Measurements from ENCODE around the gene GRM5.
A peak's percentile ranks its signal among the peaks of the same experiment; 100 is the strongest.

GRM5 gene

DNA sequence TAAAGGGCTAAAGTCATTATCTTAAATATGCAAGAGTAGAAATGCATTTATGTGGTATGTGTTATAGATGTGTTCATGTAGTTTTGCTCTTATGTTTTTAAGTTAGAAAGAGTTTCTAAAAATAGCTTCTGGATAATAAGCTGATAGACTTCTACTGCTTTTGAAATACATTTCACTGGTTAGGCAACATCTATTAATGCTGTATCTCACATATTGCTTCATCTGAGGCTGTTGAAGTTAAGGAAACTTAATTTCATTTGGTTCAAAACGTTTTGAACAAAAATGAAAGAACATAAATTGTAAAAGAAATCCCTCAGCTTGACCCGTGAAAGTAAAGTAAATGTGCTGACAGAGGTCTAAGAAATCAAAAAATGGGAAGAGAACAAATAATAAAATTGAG is 564.2 kb downstream of the GRM5 start:
- no peak for DNase-seq (ENCODE audit: low read depth)
- TF ChIP-seq, protein P1, sequence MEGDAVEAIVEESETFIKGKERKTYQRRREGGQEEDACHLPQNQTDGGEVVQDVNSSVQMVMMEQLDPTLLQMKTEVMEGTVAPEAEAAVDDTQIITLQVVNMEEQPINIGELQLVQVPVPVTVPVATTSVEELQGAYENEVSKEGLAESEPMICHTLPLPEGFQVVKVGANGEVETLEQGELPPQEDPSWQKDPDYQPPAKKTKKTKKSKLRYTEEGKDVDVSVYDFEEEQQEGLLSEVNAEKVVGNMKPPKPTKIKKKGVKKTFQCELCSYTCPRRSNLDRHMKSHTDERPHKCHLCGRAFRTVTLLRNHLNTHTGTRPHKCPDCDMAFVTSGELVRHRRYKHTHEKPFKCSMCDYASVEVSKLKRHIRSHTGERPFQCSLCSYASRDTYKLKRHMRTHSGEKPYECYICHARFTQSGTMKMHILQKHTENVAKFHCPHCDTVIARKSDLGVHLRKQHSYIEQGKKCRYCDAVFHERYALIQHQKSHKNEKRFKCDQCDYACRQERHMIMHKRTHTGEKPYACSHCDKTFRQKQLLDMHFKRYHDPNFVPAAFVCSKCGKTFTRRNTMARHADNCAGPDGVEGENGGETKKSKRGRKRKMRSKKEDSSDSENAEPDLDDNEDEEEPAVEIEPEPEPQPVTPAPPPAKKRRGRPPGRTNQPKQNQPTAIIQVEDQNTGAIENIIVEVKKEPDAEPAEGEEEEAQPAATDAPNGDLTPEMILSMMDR (conservative IDR thresholded peaks at IDR 0.05; ENCODE audit: low read depth, low read length) = no peak
- H3K4me3 ChIP-seq (ENCODE audit: low read length) = no peak overlapping the region

DNA sequence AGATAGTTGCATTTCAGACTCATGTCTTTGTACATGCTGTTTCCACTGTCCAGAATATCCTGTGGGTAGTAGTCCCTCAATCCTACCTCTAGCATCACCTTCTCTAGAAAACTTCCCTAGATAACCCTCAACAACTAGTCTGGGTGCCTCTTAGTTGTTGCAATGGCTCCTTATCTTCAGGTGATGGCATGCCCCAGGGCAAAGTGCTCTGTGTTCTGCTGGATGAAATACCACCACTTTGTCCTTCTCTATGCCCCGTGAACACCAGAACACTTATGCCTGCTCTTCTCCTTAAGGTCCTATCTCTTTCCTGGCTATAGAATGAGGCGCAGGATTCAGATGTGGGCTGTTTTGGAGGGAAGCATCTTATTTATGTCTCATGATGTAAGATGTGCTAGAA is 569.9 kb downstream of the GRM5 start:
- DNase-seq (ENCODE audit: low read depth) = no peak
- no peak overlapping the region for H3K4me3 ChIP-seq (ENCODE audit: low read length)
- TF ChIP-seq, protein P1 (conservative IDR thresholded peaks at IDR 0.05; ENCODE audit: low read depth, low read length) = no peak

DNA sequence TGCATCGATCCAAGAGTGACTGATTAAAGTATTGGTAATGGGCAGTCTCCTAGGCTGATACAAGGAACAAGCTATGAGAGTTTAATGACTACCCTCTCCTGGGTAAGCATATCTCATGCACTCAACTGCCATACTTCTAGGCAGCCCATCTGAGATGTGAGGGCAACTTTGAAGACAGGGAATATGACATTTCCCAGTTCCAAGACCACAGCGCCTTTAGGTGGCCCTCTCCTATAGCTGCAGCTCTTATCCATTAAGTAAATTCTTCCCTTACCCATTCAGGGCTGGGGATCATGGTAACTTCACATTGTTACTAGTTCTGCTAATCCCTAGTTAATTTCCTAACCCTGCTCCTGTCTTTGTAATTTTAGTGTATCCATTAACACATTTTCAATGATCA is 570.9 kb downstream of the GRM5 start:
- H3K4me3 ChIP-seq (ENCODE audit: low read length) = no peak overlapping the region
- no peak for DNase-seq (ENCODE audit: low read depth)
- TF ChIP-seq, protein P1 (conservative IDR thresholded peaks at IDR 0.05; ENCODE audit: low read depth, low read length) = no peak

DNA sequence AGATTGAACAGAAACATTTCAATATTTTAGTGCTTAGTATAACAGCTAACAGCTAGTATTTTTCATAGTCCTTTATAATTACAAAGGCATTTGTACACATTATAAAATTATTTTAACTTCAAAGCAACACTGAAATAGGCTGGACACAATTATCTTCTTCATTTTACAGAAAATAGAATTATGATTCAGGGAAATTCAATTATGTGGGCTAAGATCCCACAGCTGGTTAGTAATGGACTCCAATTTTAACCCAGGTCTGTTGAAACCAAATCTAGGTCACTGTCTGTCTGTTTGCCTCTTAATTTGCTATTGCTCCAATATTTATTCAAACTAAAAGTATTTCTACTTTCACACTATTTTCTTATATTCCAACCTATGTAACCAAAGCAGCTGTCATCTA is 574.1 kb downstream of the GRM5 start:
- TF ChIP-seq, protein P1 (conservative IDR thresholded peaks at IDR 0.05; ENCODE audit: low read depth, low read length) = no peak
- no peak for DNase-seq (ENCODE audit: low read depth)

DNA sequence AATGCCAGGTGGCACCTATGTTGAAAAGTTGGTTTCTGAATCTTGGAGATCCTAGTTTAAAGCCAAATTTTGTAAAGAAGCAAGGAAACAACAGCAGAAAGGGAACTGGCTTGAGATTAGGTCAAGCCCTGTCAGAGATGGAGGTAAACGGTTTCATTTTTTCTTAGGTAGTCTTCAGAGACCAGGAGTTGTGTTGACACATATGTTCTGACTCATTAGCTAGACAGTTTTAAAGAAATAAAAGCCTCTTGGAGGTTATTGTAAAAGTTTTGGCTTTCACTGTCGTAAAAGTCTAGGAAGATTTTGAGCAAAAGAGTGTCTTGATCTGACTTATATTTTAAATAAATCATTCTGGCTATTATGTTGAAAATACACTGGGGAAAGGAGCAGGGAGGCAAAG is 576.8 kb downstream of the GRM5 start:
- no peak for DNase-seq (ENCODE audit: low read depth)
- TF ChIP-seq, protein P1 (conservative IDR thresholded peaks at IDR 0.05; ENCODE audit: low read depth, low read length) = no peak

More for the DNA sequence above, 574.1 kb downstream of the GRM5 start:
- H3K4me3 ChIP-seq (ENCODE audit: low read length) = no peak overlapping the region

DNA sequence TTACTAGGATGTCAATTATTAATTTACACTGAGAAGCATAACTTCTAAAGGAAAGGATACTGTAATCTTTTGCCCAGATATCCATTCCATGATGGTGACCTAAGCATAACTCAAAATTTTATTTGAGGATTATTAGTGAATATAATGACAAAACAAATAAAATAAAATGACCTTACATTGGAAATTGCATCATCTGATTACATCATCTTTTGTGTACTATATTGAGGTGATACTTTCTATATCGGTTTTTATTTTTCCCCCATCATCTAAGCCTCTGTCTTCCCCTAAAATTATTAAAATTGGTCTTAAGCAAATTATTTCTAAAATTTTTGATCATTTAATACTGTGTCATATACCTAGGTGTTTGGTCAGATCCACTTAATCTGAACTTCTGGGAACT is 578.1 kb downstream of the GRM5 start:
- H3K4me3 ChIP-seq (ENCODE audit: low read length) = no peak overlapping the region
- no peak for DNase-seq (ENCODE audit: low read depth)
- TF ChIP-seq, protein P1 (conservative IDR thresholded peaks at IDR 0.05; ENCODE audit: low read depth, low read length) = no peak

More for the DNA sequence above, 576.8 kb downstream of the GRM5 start:
- H3K4me3 ChIP-seq (ENCODE audit: low read length) = no peak overlapping the region

DNA sequence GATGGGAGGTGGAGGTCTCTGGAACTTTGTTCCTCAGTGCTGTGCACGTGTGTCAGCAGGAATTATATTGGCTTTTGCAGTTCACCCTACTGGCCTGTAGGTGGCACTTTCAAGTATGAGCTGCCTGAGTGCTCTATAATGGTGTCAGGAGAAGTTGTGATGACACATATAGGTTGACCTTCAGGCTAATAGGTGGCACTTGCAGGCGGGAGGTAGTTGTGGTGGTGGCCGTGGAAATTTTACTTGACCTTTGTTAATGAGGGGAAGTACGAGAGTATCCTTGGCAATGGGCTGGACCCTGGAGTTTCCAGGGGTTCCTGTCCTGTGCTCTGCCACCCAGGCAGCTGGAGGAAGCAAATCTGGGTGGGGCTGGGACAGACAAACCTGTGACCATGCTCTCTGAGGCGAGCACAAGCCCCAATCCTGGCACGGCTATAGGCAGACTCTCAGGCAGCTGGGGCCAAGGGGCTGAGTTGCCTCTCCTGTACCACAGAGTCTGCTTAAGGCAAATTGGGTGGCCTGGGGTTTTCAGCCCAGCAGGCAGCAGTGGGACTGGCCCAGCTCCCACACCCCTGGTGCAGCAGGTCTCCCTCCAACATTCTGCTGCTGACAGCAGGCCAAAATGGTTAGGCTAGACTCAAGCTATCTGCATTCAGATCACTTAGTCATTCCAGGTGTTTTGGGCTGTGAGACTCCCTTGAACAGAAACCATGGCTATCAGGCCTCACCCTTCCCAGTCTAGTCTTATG is 580.7 kb downstream of the GRM5 start:
- no peak overlapping the region for H3K4me3 ChIP-seq (ENCODE audit: low read length)
- TF ChIP-seq, protein P1 (conservative IDR thresholded peaks at IDR 0.05; ENCODE audit: low read depth, low read length) = peak; percentile 80
- DNase-seq (ENCODE audit: low read depth) = no peak
